WERI-Rb-1 (cell line): ENCODE results near the gene TSR1.

Experiments used
- DNase-seq: peaks from one replicate; pipeline ENCODE4 v3.0.0-alpha.2; 2020
- H3K27ac ChIP-seq: fragments of 250-450 bp; sonication (Bioruptor Pico); 2 replicates; pipeline ENCODE4 v1.5.1; 2020; ENCODE audit warnings: mild to moderate bottlenecking, moderate library complexity
- H3K27me3 ChIP-seq: fragments of 250-450 bp; sonication (Bioruptor Pico); 2 replicates; pipeline ENCODE4 v1.5.1; 2021; ENCODE audit warnings: mild to moderate bottlenecking, low read depth, moderate library complexity; ENCODE audit not compliant: insufficient read depth, severe bottlenecking
- H3K36me3 ChIP-seq: fragments of 250-450 bp; sonication (Bioruptor Pico); 2 replicates; pipeline ENCODE4 v1.5.1; 2020; ENCODE audit warnings: mild to moderate bottlenecking, moderate library complexity
- H3K4me3 ChIP-seq: 2 replicates; pipeline ENCODE4 v1.5.1; 2011; ENCODE audit warnings: low read depth, mild to moderate bottlenecking, control low read depth, low read length
- H3K9me3 ChIP-seq: fragments of 250-450 bp; sonication (Bioruptor Pico); 2 replicates; pipeline ENCODE4 v1.5.1; 2021; ENCODE audit warnings: mild to moderate bottlenecking, moderate library complexity; ENCODE audit not compliant: severe bottlenecking
- TF ChIP-seq, protein P1 (sequence below): IDR thresholded peaks from 2 replicates; pipeline ENCODE4 v1.5.1; 2011; ENCODE audit warnings: low read depth, mild to moderate bottlenecking, control low read depth, inconsistent platforms, low read length

TSR1 gene

DNA sequence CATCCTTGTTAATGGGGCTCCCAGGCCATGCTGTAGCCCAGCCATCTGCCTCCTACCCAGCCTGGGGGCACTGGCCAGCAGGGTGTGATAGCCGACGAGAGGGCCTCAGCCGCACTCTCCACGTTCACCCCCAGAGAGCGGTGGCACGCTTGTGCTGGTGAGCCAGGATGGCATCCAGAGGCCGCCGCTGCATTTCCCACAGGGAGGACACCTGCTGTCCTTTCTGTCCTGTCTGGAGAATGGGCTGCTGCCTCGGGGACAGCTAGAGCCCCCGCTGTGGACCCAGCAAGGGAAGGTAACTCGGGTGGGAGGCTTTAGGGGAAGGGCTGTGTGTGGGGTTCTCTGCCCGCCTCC, 28.5 kb upstream of the TSR1 start:
- Histone ChIP-seq H3K4me3 (no peak overlapping the region), H3K36me3 (peaks cover 44% of the 10 kb centered on the region), H3K27ac (no peak overlapping the region), H3K9me3 (no peaks in the 10 kb centered on the region), H3K27me3 (no peaks in the 10 kb centered on the region)
- TF ChIP-seq, protein P1, sequence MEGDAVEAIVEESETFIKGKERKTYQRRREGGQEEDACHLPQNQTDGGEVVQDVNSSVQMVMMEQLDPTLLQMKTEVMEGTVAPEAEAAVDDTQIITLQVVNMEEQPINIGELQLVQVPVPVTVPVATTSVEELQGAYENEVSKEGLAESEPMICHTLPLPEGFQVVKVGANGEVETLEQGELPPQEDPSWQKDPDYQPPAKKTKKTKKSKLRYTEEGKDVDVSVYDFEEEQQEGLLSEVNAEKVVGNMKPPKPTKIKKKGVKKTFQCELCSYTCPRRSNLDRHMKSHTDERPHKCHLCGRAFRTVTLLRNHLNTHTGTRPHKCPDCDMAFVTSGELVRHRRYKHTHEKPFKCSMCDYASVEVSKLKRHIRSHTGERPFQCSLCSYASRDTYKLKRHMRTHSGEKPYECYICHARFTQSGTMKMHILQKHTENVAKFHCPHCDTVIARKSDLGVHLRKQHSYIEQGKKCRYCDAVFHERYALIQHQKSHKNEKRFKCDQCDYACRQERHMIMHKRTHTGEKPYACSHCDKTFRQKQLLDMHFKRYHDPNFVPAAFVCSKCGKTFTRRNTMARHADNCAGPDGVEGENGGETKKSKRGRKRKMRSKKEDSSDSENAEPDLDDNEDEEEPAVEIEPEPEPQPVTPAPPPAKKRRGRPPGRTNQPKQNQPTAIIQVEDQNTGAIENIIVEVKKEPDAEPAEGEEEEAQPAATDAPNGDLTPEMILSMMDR: no peak
- DNase-seq: no peak

DNA sequence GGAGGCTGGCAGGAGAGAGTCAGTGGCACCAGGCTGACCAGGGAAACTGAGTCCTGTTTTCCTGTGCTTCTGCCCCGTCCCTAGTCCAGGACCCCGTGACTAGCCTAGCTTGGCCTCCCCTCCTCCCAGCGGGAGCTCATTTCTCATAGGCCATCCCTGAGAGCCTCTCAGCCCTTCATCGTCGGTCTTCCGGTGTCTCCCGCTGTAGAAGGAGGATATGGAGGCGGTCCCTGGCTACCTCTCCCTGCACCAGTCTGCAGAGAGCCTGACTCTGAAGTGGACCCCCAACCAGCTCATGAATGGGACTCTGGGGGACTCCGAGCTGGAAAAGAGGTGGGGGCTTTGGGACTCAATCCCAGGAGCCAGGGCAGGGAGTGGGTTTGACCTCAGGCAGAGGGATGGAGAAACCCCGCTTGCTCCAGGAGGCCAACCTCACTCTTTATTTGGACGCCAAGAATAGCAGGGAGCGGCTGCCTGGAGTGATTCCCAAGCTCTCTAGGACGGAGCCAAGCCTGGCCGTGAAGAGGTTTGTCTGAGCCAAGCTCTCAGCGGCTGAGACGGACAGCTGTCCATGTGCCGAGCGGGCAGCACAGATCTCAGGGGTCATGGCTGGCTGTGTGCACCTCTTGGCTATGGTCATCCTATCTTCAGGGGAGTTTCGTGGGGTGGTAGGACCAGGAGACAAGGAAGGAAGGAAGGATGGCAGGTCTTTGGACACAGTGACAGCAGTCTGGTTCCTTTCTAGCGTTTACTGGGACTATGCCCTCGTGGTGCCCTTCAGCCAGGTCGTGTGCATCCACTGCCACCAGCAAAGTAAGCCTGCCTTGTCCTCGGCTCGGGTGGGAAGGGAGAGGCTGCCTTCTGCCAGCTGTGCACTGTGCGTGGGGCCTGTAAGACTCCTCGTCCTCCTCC, 27.9 kb upstream of the TSR1 start:
- no peak for DNase-seq
- Histone ChIP-seq H3K9me3 (no peaks in the 10 kb centered on the region), H3K27me3 (no peaks in the 10 kb centered on the region), H3K4me3 (no peak overlapping the region), H3K36me3 (peaks cover 44% of the 10 kb centered on the region), H3K27ac (no peak overlapping the region)
- TF ChIP-seq, protein P1: no peak

DNA sequence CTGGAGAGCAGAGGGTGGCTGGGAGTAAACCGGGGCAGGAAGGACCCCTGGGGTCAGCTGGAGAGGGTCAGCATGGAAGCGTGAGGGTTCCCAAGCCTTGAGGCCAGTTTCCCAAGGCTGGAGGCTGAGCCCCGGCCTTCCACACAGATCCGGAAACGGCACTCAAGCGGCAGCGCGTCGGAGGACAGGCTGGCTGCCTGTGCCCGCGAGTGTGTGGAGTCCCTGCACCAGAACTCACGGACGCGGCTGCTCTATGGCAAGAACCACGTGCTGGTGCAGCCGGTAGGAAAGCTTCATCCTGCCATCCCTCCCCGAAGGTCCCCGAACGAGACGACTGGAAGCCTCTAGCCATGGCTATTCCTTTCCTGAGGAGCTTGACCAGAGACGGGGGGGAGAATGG, 27.1 kb upstream of the TSR1 start:
- no peak for DNase-seq
- no peak overlapping the region for H3K4me3 ChIP-seq
- H3K27ac ChIP-seq: no peak overlapping the region
- no peaks in the 10 kb centered on the region for H3K27me3 ChIP-seq
- TF ChIP-seq, protein P1: no peak
- H3K36me3 ChIP-seq: peaks cover 44% of the 10 kb centered on the region
- H3K9me3 ChIP-seq: no peaks in the 10 kb centered on the region

DNA sequence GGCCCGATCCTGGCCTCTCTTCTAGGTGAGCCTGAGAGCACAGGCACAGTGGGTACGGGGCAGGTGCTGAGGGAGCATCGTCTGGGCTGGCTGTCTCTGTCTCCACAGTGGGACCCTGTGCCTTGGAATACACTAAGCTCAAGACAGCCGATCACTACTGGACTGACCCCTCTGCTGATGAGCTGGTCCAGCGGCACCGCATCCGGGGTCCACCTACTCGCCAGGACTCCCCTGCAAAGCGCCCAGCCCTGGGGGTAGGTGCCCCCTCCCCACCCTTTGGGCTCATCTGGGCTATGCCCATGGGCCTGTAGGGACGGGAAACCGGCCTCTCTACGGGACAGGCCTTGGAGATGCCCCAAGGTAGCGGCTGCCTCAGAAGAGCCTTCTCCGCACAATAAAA, 26.6 kb upstream of the TSR1 start:
- Histone ChIP-seq H3K9me3 (no peaks in the 10 kb centered on the region), H3K4me3 (no peak overlapping the region), H3K27me3 (no peaks in the 10 kb centered on the region), H3K36me3 (peaks cover 44% of the 10 kb centered on the region), H3K27ac (no peak overlapping the region)
- TF ChIP-seq, protein P1: no peak
- DNase-seq: no peak

DNA sequence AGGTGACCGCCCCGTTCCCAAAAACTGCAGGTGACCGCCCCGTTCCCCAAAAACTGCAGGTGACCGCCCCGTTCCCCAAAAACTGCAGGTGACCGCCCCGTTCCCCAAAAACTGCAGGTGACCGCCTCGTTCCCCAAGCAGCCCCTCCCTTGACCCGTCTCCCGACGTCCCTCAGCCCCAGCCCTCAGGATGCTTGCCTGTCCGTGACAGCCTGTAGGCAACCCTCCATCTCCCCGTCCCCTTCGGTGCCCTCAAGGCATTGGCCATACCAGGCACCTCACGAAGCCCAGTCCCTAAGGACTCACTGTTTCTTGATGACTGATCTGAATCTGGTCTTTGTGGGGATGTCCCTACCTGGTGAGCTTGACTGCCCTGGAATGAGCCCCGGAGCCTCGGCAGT, 26.2 kb upstream of the TSR1 start:
- Histone ChIP-seq H3K27ac (no peak overlapping the region), H3K4me3 (no peak overlapping the region), H3K27me3 (no peaks in the 10 kb centered on the region), H3K9me3 (no peaks in the 10 kb centered on the region), H3K36me3 (peaks cover 40% of the 10 kb centered on the region)
- TF ChIP-seq, protein P1: no peak
- DNase-seq: no peak

DNA sequence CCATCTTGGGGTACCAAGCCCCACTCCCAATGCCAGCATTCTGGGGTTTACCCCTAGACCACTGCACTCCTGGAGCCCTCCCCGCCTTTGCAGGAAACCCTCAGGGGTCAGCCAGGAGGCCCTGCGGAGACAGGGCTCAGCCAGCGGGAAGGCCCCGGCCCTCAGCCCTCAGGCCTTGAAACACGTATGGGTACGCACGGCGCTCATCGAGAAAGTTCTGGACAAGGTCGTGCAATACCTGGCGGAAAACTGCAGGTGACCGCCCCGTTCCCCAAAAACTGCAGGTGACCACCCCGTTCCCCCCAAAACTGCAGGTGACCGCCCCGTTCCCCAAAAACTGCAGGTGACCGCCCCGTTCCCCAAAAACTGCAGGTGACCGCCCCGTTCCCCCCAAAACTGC, 25.8 kb upstream of the TSR1 start:
- H3K9me3 ChIP-seq: no peaks in the 10 kb centered on the region
- DNase-seq: no peak
- H3K4me3 ChIP-seq: no peak overlapping the region
- H3K27ac ChIP-seq: no peak overlapping the region
- H3K27me3 ChIP-seq: no peaks in the 10 kb centered on the region
- peaks cover 39% of the 10 kb centered on the region for H3K36me3 ChIP-seq
- TF ChIP-seq, protein P1: no peak
